Stomach (tissue), 4 donors: ENCODE data around the gene ELMOD3.
"Not testable (repeated sequence)": the region's sequence is repeated elsewhere in the genome, so short reads cannot be mapped to it uniquely, and the experiment has no call there.

Experiments
- POLR2A ChIP-seq, 4 donors: fragments of 450-650 bp; IDR thresholded peaks; one replicate each; pipeline ENCODE4 v1.6.1; 2016; ENCODE audit warnings: antibody characterized with exemption in 4 of 4, control low read depth in 2 of 4, mild to moderate bottlenecking in 1 of 4, moderate library complexity in 1 of 4
- TF ChIP-seq, protein P1 (sequence below), 7 experiments: fragments of 450-650 bp in 4 of 7; fragments of 200-600 bp in 3 of 7; sonication (generic) in 3 of 7; IDR thresholded peaks; one replicate each; pipeline ENCODE4 v1.5.1; 2016 to 2019; ENCODE audit warnings: antibody characterized with exemption in 7 of 7, control low read depth in 2 of 7, mild to moderate bottlenecking in 1 of 7

DNA sequence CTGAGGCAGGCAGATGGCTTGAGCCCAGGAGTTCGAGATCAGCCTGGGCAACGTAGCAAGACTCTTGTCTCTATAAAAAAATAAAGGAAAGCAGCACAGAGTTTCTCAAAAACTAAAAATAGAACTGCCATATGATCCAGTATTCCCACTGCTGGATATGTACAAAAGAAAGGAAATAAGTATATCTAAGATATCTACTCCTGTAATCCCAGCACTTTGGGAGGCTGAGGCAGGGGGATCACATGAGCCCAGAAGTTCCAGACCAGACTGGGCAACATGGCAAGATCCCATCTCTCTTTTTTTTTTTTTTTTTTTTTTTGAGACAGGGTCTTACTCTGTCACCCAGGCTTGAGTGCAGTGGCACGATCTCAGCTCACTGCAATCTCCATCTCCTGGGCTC, 24.9 kb upstream of the ELMOD3 start:
- TF ChIP-seq, protein P1, sequence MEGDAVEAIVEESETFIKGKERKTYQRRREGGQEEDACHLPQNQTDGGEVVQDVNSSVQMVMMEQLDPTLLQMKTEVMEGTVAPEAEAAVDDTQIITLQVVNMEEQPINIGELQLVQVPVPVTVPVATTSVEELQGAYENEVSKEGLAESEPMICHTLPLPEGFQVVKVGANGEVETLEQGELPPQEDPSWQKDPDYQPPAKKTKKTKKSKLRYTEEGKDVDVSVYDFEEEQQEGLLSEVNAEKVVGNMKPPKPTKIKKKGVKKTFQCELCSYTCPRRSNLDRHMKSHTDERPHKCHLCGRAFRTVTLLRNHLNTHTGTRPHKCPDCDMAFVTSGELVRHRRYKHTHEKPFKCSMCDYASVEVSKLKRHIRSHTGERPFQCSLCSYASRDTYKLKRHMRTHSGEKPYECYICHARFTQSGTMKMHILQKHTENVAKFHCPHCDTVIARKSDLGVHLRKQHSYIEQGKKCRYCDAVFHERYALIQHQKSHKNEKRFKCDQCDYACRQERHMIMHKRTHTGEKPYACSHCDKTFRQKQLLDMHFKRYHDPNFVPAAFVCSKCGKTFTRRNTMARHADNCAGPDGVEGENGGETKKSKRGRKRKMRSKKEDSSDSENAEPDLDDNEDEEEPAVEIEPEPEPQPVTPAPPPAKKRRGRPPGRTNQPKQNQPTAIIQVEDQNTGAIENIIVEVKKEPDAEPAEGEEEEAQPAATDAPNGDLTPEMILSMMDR (IDR thresholded peaks at IDR 0.05): not testable (repeated sequence)
- TF ChIP-seq POLR2A (IDR thresholded peaks at IDR 0.05): not testable (repeated sequence)
